GM19452 (cell line): ENCODE data around the gene PPM1F.
"Not testable (repeated sequence)": the region's sequence is repeated elsewhere in the genome, so short reads cannot be mapped to it uniquely, and the experiment has no call there.

Experiments used
- ATAC-seq: cut with Tn5 transposase; IDR thresholded peaks from one replicate; pipeline ENCODE4 v1.9.1; 2021; ENCODE audit not compliant: unreplicated experiment

PPM1F gene

DNA sequence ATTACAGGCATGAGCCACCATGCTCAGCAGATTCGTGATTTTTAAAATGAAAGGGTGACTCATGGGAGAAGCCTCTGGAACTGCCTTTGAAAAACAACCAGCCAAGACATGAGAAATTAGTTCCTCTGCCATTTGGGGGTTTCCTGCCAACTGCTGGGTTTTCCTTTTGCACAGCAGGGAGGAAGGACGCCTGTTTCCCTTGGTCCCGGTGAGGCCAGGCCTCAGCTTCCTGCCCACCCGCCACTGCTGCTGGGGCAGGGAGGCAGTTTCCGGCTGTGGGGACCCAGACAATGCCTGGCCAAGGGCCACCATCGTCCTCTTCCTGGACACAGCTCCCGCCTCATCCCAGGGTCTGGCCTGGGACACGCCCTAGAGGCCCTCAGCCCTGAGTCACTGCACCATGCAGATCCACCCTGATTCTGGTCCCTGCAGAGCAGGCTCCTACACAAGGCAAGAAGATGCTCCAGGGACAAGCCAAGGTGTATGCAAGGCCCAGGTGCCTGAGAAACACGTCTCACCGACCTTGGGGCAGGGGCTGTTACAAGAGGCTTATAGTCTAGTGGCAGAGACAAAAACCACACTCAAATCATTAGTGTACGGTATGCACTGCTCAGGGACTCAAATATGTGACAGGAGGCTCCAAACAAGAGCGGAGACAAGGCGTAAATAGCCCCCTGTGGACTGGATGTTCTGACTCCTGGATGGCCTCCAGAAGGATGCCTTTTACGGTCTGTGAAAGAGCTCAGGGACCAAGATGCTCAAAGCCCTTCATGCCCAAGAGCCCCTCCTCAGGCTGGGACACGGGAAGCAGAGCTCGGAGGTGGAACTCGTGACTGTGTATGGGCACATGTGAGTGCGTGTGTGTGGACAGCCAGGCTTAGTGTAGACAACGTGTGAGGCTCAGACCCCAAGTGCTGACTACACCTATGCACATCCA is 10.0 kb downstream of the PPM1F start:
- no peak for ATAC-seq

DNA sequence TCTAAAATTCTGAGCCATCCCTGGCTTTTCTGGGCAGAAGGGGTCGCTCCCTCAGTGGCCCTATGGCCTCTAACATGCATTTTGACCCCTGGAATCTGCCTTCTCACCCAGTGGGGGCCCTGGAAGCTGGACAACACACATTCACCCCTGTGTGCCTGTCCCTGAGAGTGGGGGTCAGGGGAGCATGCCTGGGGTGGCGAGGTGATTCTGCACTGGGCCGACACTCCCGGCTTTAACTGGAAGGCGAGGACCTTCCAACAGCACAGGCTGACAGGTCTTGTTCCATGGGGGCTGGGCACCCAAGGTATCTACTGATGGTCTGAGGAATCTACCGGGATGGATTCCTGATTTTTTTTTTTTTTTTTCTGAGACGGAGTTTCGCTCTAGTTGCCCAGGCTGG is 10.7 kb downstream of the PPM1F start:
- ATAC-seq, result no peak

DNA sequence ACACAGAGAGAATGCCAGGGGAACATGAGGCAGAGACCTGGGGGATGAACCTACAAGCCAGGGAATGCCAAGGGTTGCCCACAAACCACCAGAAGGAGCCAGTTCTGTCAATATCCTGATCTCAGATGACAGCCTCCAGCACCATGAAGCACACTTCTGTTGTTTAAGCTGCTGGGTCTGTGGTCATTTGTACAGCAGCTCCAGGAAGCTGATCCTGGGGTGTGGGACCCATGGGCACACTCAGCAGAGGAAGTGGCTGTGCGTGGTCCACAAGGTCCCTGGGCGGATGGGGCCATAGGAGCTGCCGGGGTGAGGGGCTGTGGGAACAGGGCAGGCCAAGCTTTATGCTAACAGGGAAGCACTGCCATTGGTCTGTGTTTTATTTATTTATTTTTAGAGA is 12.1 kb downstream of the PPM1F start:
- no peak for ATAC-seq

DNA sequence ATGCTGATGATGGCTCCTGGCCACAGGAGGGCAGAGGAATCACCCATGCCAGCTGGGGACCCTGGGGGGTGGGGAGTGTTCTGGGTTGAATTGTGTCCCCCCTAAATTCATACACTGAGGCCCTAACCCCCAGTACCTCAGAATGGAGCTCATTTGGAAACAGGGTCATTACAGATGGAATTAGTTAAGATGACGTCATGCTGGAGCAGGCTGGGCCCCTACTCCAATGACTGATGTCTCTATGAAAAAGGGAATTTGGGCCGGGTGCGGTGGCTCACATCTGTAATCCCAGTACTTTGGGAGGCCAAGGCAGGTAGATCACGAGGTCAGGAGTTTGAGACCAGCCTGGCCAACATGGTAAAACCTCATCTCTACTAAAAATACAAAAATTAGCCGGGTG is 12.7 kb downstream of the PPM1F start:
- ATAC-seq, result not testable (repeated sequence)

DNA sequence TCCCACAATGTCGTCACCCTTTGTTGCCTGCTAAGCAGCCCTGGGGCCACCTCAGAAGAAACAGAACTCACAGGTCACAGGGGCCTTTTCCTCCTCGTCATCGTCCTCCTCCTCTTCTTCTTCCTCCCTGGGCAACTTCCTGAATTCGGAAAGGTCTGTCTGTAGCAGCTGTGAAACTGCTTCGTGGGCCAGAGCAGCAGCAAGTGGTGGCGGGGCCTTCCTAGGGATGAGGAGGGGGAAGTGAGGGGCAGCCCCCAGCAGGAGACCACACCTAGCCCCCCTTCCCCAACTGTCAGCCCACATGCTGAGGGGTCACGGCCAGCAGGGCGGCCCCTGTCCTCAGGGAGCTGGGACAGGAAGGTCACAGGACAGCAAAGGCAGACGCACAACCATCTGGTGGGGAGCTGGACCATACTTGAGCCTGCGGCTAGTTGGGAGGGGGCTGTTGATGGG is 13.2 kb downstream of the PPM1F start:
- no peak for ATAC-seq

DNA sequence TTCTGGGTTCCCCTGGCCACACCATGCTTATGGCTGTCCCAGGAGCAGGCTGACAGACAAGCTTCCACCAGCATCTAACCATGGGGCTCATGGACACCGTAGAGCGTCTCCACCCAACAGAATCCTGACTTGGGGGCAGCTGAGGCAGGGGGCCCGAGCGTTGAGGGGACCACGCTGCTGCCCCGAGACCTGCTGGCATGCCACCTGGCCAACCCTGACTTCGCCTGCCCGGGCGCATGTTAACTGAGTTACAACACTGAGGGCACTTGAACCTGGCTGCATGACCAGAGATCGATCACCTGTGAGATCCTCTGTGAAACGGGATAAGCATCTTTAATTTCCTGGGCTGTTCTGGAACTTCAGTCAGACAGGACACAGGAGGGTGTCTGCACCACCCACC is 13.7 kb downstream of the PPM1F start:
- no peak for ATAC-seq

DNA sequence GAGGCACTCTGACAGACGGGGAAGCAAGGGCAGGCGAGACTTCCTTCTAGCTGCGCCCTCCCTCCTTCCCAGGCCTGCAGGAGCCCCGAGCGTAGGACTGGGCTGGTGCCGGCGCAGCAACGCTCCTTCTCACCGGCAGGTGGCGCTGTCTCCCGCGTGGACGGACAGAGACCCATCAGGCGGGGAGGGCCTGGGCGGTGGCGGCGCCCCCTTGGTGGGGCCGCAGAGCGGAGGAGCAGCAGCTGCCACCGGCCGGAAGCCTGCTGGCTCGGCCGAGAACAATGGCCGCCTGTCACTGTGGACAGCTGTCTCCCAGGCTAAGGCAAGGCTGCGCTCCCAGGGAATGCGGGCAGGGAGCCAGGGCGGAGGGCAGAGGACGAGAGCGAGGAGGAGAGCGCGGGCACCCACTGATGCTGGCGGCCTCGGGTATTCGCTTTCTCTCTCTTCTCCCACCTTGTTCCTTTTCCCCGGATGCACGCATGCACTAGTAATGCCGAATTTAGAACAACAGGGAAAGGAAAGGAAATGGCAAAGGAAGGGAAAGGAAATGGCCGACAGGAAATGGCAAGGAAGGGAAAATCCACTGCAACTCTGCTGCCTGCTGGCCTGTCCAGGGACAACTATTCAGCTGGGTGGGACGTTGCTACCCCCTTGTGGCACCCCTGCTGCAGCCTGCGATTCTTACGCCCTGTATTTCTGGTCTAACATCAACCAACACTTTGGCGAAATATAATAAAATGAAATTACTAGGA is 14.4 kb downstream of the PPM1F start:
- no peak for ATAC-seq

DNA sequence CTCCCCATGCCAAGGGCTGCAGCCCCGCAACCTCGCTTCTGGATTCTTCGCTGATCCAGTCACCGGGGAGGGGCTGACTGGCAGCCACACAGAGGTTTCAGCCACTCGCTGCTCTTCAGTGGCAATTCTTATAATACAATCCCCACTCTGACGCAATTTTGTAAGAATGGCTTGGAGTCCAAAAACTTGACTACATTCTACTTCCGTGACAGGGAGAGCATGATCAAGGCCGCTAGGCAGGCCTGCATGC is 14.9 kb downstream of the PPM1F start:
- no peak for ATAC-seq

DNA sequence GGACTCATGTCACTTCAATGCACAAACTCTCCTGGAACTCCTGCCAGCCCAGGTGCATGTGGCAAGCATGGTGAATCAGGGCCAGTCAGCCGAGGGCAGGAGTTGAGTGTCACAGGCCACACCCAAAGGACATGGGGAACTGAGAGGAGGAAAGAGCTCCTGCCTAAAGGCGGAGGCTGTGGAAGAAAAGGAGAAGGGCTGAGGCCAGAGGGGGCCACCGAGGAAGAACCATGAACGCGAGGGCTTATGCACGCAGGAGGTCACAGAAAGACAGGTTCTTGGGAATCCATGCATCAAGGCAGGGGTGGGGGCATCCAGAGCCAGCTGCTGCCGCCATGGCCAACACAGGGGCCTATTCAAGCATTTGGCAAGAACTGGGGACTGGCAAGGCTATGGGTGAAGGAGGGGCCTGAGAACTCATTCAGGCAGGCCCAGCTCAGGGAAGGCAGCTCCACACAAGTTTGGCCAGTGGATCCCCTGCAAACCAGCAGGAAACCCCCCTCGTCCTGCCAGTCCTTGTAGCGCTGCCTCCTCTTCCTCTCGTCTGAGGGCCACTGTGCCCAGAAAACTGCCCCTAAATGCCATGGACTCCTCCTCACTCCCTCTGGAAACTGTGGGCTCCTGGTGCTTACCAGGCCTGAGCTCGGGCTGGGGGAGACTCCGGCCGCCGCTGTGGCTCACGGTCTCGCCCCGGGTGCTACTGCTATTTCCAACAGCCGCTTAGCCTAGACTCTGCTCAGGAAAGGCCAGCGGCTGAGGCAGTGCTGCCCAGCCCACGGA is 15.4 kb downstream of the PPM1F start:
- ATAC-seq, result no peak

DNA sequence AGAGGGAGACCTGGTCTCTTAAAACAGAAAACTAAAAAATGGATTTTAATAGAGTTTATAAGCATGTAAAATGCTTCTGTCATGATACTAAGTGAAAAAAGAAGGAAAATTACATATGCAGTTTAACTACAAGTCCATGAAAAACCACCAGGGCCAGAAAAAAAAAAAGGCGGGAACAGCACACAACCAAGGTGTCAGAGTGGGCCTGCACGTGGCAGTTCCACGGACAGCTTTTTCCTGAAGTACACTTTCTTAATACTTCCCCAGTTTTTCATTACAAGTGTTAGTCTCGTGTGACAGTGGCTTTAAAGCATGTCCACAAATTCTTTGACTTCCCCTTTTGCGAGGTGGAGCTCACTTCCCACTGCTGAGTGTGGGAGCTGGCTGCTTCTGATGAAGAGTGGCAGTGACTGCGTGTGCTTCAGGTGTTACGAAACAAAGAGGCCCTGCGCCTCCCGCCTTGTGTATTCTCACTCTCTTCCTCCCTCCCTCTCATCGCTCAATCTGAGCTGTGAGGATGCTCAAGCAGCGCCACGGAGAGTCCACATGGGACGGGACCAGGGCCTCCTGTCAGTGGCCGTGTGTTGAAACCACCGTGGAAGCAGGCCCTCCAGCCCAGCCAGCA is 16.4 kb downstream of the PPM1F start:
- ATAC-seq, result no peak

DNA sequence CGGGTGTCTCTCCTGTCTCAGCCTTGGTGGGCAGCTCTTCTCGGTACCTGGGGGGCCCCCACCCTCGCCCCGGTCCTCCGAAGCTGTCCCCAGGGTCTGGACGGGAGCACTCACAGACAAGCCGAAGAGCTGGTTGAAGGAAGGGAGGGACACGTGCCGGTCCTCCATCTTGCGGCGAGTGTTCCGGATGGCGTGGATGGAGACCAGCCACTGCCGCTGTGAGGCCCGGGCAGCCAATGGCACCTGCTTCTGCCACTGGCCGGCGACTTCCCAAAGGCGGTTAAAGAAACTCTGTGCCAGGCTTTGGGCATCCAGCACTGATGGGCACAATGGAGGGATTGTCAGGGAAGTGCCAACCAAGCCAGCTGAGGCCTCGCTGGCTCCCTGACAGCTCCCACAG is 18.7 kb downstream of the PPM1F start:
- ATAC-seq, result no peak

DNA sequence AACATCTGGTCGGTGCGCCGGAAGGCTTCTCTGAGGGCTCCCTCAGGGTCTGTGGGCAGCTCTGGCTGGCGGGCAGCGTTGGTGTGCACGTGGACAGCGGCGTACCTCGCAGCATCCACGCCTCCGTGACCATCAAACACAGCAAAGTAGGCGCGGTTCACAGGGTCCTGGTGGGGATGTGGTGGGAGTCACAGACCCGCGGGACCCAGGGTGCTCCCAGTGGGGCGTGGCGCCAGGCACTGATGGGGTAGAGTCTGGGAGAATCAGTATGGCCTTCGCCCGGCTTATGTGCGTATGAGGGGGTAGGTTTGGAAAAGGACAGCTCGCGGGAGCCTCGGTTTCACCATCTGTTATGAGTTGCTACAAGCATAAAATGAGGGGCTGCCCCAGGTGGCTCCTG is 19.2 kb downstream of the PPM1F start:
- ATAC-seq, result no peak

DNA sequence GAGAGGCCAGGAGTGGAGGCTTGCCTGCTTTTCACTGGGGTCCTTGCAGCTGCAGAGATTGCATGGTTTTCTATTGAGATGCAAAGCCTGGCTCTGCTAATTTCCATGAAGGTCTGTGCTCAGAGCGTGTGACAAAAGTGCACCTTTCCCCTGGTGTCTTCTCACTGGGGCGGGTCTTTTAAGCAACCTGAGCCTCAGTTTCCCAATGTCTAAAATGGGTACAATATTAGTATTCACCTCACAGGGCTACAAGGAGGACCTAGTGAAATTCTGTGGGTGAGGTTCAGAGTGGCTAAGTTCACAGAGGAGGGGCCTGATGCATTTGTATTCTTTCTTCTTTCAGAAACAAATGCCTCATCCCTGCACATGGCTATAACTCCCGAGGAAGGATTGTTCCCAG is 20.3 kb downstream of the PPM1F start:
- no peak for ATAC-seq

DNA sequence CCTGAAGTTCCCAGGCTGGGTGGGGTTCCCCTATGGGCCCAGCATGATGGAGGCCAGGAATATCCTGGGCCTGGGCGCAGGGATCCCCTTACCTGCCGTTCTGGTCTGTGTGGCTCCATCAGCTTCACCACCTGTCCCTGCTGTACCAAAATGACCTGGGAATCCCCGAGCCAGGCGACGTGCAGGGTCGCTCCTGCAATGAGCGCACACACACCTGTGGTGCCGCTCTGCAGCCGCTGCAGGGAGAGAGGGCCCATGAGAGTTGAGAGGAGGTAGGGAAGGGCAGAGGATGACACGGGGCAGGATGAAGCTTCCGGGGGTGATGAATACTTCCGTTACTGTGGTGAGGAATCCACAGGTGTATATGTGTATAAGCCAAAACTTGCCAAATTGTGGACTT is 21.6 kb downstream of the PPM1F start:
- no peak for ATAC-seq

DNA sequence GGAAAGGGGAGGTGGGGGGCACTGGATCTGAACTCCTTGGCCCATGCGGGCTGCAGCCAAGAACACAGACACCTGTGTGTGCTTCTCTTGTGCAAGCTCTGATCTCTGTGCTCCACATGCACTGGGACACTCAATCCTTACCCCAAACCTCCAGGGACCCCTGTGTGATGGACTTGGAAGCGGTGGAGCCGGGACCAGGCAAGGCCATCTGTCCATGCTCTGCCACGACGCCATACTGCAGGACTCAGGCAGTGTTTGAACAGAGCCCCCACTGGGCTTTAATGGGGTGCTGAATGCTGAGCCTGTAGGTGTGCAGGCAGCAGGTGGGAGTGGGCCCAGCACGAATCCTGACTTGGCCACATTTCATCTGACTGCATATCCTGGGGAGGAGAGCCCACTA is 23.4 kb downstream of the PPM1F start:
- no peak for ATAC-seq

DNA sequence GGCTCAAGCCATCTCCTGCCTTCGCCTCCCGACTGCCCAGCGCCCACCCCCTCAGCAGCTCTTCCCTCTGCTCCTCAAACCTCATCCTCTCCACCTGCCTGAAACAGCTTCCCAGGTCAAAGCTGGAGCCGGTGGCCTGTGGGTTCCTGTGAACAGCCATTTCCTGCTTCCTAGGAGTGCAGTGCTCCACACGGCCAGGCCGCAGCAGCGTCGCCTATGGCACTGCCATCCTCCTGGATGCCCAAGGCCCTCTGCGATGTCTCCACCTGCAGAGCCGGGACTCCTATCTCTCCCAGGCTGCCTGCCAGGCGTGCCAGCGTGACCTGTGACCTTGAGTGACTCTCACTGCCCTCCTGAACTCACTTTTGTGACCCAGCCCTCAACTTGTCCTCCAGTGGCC is 24.6 kb downstream of the PPM1F start:
- ATAC-seq, result no peak

DNA sequence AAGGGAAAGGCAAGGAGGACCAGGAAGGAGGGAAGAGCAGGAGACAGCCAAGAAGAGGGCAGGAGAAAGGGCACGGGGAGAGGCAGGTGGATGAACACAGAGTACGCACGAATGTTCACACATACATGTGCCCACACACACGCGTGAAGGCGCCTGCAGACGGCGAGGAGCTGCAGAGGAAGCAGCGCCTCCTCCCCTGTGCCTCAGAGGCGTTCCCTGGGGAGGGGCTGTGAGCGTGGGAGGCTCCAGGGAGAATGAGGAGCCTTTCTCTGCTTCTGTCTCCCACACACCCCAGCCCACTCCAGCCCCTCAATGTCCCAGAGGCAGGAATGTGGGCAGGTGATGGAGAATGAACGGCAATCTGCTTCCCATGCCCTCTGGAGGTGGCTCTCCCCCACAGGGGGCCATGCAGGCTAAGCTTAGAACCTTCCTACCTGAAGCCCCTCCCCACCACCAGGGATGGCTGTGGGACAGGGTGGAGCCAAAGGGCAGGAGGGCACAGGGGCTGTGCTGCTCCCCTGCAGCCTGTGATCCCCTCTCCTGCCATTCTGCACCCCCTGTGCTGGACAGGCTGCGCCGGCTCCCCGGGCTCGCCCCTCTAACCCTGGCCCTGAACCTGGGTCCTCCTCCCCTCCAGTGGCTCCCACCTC is 25.3 kb downstream of the PPM1F start:
- ATAC-seq, result no peak

DNA sequence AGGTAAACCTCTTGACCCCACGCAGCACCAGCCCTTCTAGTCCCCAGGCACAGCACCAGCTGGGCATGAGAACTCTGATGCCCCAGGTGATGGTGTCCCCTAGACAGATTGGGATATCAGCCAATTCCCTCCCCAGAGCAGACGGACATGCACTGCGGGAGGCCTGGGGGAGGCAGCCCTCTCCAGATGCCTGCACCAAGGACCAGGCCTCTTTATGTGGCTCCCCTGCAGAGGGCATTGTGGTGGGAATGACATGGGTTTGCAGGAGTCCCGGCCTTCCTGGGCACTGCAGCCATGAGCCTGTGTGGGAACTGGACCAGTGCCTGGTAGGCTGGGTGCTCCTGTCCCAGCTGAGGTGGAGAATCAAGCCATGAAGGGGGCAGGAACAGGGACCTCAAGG is 25.9 kb downstream of the PPM1F start:
- ATAC-seq, result no peak

DNA sequence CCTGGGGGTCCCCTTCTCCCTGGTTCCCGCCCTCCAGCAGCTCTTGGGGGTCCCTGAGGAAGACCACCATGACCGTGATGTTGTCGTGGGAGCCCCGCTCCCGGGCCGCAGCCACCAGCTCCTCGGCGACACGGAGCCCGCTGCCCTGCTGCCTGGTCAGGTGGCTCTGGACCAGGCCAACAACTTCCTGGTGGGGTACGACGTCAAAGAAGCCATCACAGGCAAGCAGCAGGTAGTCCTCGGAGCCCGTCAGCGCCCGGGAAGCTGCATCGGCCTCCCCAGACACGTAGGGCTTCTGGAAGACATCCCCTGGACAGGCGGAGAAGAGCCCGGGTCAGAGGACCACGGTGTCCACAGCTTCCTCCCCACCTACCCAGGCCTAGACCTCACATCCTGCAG is 29.5 kb downstream of the PPM1F start:
- no peak for ATAC-seq

DNA sequence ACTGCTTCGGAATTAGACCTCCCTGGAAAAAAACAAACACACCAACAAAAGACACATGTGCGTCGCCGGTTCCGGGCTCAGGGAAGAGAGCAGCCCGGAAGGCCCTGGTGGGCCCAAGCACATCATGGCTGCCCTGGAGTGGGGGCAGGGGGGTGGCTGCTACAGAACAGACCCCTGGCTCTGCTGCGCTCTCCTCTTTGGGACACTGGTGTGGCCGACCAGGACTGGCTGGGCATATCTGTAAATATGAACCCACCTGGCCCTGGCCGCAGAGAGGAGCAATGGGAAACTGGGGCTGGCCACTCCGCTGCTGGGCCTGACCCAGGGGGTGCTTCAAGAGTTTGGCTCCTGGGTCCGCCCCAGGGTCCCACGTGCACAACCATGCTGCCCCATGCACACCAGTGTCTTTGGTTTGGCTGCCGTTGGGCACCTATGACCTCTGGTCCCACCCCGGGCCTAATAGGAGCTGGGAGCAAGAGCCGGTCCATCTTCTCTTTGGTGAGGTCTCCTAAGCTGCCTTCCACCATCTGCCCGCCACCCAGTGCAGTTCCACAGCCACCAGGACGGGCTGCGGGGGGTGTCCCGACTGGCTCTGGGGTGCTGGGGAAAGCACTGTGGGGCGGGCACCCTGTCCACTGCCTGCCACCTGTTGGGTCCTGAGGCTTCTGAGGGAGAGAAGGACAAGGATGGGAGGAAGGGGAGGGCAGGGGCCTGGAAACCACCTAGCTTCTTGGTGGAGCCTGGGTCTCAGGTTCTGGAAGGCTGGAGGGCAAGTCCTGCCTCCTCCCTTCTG is 30.1 kb downstream of the PPM1F start:
- ATAC-seq, result no peak
